Measurements from ENCODE around the gene EIF4EBP2.

The EIF4EBP2 gene

GRCh38 chr10:70457759-70458305, 53.9 kb downstream of the EIF4EBP2 start:
- TF ChIP-seq, protein P1, sequence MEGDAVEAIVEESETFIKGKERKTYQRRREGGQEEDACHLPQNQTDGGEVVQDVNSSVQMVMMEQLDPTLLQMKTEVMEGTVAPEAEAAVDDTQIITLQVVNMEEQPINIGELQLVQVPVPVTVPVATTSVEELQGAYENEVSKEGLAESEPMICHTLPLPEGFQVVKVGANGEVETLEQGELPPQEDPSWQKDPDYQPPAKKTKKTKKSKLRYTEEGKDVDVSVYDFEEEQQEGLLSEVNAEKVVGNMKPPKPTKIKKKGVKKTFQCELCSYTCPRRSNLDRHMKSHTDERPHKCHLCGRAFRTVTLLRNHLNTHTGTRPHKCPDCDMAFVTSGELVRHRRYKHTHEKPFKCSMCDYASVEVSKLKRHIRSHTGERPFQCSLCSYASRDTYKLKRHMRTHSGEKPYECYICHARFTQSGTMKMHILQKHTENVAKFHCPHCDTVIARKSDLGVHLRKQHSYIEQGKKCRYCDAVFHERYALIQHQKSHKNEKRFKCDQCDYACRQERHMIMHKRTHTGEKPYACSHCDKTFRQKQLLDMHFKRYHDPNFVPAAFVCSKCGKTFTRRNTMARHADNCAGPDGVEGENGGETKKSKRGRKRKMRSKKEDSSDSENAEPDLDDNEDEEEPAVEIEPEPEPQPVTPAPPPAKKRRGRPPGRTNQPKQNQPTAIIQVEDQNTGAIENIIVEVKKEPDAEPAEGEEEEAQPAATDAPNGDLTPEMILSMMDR (IDR thresholded peaks at IDR 0.05; ENCODE audit: unreplicated experiment in 3 of 3) = no peak
- Mint-ChIP-seq H3K9me3 (no peaks in the 10 kb centered on the region), H3K4me1 (peaks cover 10% of the 10 kb centered on the region), H3K4me3 (peak overlapping the region in 1 of 3 experiments; percentile 41), H3K27ac (no peak overlapping the region), H3K27me3 (ENCODE audit: low read depth) (peaks cover 71% of the 10 kb centered on the region), H3K36me3 (ENCODE audit: low read depth) (no peaks in the 10 kb centered on the region)

DNA sequence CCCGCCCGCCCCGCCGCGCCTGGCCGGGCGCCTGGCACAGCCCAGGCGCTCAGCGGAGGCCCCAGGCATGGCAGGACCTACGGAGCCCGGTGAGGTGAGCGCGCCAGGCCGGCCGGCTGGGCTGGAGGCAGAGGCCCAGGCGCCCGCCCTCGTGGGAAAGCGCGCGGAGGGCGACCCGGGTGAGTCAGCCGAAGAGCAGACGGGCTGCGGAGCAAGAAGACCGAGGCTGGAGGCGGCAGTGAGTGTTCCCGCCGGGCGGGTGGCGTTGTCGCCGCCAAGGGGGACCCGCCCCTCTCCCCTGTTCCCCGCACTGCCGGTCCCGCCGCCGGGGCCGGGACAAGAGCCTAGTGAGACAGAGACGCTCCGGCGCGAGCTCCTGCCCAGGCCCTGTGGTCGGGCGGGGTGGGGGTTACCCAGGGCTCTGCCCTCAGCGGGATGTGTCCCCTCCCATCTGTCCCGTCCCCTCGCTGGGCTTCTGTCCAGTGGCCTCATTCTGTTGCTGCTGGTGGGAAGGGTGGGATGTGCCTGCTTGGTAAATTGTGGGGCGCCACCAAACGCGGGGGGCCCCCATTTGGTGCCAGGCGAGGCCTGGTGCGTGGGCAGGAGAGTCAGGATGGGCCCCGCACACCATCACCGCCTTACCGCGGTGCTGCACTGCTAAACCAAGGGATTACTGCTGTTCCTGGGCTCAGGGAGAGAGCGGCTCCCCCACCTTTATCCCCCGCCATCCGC, 54.5 kb downstream of the EIF4EBP2 start:
- peak overlapping the region in 2 of 3 experiments; percentile 55 to 68 for H3K4me3 Mint-ChIP-seq
- H3K4me1 Mint-ChIP-seq = peaks cover 10% of the 10 kb centered on the region
- H3K36me3 Mint-ChIP-seq (ENCODE audit: low read depth) = no peaks in the 10 kb centered on the region
- TF ChIP-seq, protein P1 (IDR thresholded peaks at IDR 0.05; ENCODE audit: unreplicated experiment in 3 of 3) = no peak
- H3K27ac Mint-ChIP-seq = no peak overlapping the region
- H3K27me3 Mint-ChIP-seq (ENCODE audit: low read depth) = peaks cover 72% of the 10 kb centered on the region
- H3K9me3 Mint-ChIP-seq = no peaks in the 10 kb centered on the region

GRCh38 chr10:70459061-70459773, 55.3 kb downstream of the EIF4EBP2 start:
- TF ChIP-seq, protein P1 (IDR thresholded peaks at IDR 0.05; ENCODE audit: unreplicated experiment in 3 of 3) = no peak
- H3K4me1 Mint-ChIP-seq = peaks cover 10% of the 10 kb centered on the region
- H3K27me3 Mint-ChIP-seq (ENCODE audit: low read depth) = peaks cover 70% of the 10 kb centered on the region
- H3K4me3 Mint-ChIP-seq = peak overlapping the region; percentile 29 to 59 (median 34)
- no peaks in the 10 kb centered on the region for H3K9me3 Mint-ChIP-seq
- no peak overlapping the region for H3K27ac Mint-ChIP-seq
- H3K36me3 Mint-ChIP-seq (ENCODE audit: low read depth) = no peaks in the 10 kb centered on the region

- H3K27me3 Mint-ChIP-seq (ENCODE audit: low read depth) = peaks cover 72% of the 10 kb centered on the region
- H3K4me3 Mint-ChIP-seq = peak overlapping the region; percentile 35 to 53 (median 52)
- peak overlapping the region in 1 of 3 experiments; percentile 1 for H3K27ac Mint-ChIP-seq
- peaks cover 10% of the 10 kb centered on the region for H3K4me1 Mint-ChIP-seq
- TF ChIP-seq, protein P1 (IDR thresholded peaks at IDR 0.05; ENCODE audit: unreplicated experiment in 3 of 3) = no peak
- H3K9me3 Mint-ChIP-seq = no peaks in the 10 kb centered on the region
- H3K36me3 Mint-ChIP-seq (ENCODE audit: low read depth) = no peaks in the 10 kb centered on the region
These were observed 56.0 kb downstream of the EIF4EBP2 start for GRCh38 chr10:70459774-70460490.

GRCh38 chr10:70461397-70462348, 57.7 kb downstream of the EIF4EBP2 start:
- TF ChIP-seq, protein P1 (IDR thresholded peaks at IDR 0.05; ENCODE audit: unreplicated experiment in 3 of 3) = peak; percentile 83 to 90 (median 86)
- H3K27me3 Mint-ChIP-seq (ENCODE audit: low read depth) = peaks cover 59% of the 10 kb centered on the region
- peaks cover 14% of the 10 kb centered on the region for H3K4me1 Mint-ChIP-seq
- H3K4me3 Mint-ChIP-seq = peak overlapping the region in 1 of 3 experiments; percentile 21
- peak overlapping the region in 2 of 3 experiments; percentile 7 to 52 for H3K27ac Mint-ChIP-seq
- H3K9me3 Mint-ChIP-seq = no peaks in the 10 kb centered on the region
- no peaks in the 10 kb centered on the region for H3K36me3 Mint-ChIP-seq (ENCODE audit: low read depth)

Data from nephron (organoid).